Lower leg skin (tissue), 4 donors: ENCODE measurements around the gene REEP1. TPM values are rescaled to one million over a fixed set of nuclear protein-coding genes. Genes with fewer than 3 reads are reported as not detected.

Experiments
- DNase-seq, 2 donors: peaks; one replicate each; pipeline ENCODE4 v3.0.0-alpha.2; 2019; ENCODE audit warnings: low spot score in 2 of 2
- H3K4me3 ChIP-seq: fragments of 200-600 bp; sonication (generic); 2 replicates; pipeline ENCODE4 v1.5.1; 2017; ENCODE audit warnings: mild to moderate bottlenecking, low read depth; ENCODE audit not compliant: poor library complexity, severe bottlenecking
- POLR2A ChIP-seq, 2 donors: fragments of 450-650 bp; IDR thresholded peaks; one replicate each; pipeline ENCODE4 v1.6.1; 2016 to 2017; ENCODE audit warnings: antibody characterized with exemption in 2 of 2, mild to moderate bottlenecking in 1 of 2, moderate library complexity in 1 of 2
- WGBS, 2 donors: methylation state at CpG; one replicate each; pipeline ENCODE4 v1.1.5; 2018; 5-methylcytosine and 5-hydroxymethylcytosine counted together
- intact Hi-C: fragments of 100-400 bp; cut with DNase I; formaldehyde crosslinking; loops from one replicate; pipeline ENCODE4 v1.15.0; 2023; ENCODE audit warnings: low total_unique reads
- total RNA-seq, 4 donors: library from RNA; depleted of rRNA; stranded (reverse); fragments of >200 nt; gene quantifications; one replicate each; pipeline ENCODE4 v1.1.0, GENCODE V29; 2016
- TF ChIP-seq, protein P1 (sequence below), 3 donors: fragments of 450-650 bp; IDR thresholded peaks; one replicate each; pipeline ENCODE4 v1.5.1; 2016; ENCODE audit warnings: antibody characterized with exemption in 3 of 3, mild to moderate bottlenecking in 3 of 3, moderate library complexity in 2 of 3

The REEP1 gene
- total RNA-seq, 4 donors from 2014 or later: 0.04 to 4.3 (median 2.0) TPM

DNA sequence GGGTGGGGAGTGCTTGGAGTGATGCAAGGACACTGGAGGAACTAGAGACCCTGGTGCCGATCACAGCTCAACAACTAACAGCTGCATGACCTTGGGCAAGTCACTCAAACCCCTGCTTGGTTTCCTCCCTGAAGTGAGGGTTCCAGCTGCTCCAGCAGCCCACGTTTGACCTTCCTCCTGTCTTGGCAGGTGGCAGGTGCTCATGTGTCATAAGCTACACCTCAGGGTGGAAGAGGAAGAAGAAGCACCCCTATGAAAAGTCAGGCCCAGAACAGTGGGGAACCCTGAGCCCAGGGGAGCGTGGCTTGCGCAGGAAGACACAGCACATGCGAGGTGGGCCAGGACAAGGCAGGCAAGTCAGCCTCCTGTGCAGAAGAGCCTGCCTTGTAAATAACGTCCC lies 95.8 kb downstream of the REEP1 start:
- 80 to 83% methylated on average over 6 of the region's 6 CpGs for WGBS, 2 donors
- intact Hi-C loops: no loop called here
- no peak for DNase-seq
- H3K4me3 ChIP-seq: no peak overlapping the region
- TF ChIP-seq, protein P1, sequence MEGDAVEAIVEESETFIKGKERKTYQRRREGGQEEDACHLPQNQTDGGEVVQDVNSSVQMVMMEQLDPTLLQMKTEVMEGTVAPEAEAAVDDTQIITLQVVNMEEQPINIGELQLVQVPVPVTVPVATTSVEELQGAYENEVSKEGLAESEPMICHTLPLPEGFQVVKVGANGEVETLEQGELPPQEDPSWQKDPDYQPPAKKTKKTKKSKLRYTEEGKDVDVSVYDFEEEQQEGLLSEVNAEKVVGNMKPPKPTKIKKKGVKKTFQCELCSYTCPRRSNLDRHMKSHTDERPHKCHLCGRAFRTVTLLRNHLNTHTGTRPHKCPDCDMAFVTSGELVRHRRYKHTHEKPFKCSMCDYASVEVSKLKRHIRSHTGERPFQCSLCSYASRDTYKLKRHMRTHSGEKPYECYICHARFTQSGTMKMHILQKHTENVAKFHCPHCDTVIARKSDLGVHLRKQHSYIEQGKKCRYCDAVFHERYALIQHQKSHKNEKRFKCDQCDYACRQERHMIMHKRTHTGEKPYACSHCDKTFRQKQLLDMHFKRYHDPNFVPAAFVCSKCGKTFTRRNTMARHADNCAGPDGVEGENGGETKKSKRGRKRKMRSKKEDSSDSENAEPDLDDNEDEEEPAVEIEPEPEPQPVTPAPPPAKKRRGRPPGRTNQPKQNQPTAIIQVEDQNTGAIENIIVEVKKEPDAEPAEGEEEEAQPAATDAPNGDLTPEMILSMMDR (IDR thresholded peaks at IDR 0.05): no peak

DNA sequence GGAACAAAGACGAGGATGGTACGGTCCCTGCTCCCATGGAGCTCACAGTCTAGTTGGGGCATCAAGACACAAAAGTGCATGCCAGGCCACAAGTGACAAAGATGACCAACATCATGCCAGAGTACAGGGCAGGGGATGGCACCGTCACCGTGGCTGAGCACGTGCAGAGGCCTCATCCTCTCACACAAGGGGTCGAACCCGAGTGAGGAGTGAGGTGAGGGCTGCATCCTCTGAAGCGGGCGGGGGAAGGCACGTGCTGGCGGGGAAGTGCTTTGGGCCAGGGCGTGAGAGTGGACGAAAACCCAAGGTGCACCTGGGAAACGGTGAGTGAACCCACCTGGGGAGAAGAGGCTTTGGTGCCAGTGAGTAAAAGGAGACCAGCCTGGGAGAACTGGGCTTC lies 97.2 kb downstream of the REEP1 start:
- no peak for TF ChIP-seq POLR2A (IDR thresholded peaks at IDR 0.05)
- TF ChIP-seq, protein P1 (IDR thresholded peaks at IDR 0.05): no peak
- no peak for DNase-seq
- no peak overlapping the region for H3K4me3 ChIP-seq
- 92 to 93% methylated on average over 14 of the region's 14 CpGs for WGBS, 2 donors
- intact Hi-C loops: no loop called here

DNA sequence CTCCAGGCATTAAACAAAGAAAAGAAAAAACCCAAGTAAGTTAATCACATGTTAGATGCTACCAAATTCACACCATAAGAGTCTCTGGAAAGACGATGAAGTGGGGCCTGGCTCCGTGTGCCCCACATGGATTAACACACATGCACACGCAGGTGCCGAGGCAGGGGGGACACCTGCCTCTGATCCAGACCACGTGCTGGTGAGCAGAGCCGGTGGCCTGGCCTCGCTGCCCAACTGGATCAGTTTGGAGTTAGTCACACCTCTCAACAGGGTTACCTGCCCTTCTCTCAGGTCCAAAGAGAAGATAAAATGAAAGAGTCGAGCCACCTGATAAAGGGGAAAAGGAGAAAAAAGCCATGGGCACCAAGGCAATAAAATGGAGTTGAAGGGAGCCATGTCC lies 97.7 kb downstream of the REEP1 start:
- intact Hi-C loops: no loop called here
- no peak for TF ChIP-seq POLR2A (IDR thresholded peaks at IDR 0.05)
- TF ChIP-seq, protein P1 (IDR thresholded peaks at IDR 0.05): no peak
- WGBS, 2 donors: 90 to 94% methylated on average over 8 of the region's 8 CpGs
- no peak for DNase-seq
- H3K4me3 ChIP-seq: no peak overlapping the region

DNA sequence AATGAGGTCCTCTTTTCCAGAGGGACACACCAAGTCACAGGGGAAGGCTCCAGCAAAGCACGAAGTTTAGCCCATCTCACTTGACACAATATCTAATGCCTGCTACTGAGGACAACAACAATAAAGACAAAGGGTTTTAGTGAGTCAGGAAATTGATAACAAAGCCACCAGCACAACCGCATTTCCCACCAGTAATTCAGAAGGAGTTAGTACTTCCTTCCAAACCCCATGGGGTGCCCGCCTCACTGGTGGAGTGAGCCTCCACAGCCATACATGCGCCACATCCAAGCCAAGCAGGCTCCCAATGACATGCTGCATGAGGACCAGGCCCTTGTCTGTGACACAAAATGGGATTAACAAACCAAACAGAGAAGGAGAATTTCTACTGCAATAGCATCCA lies 98.1 kb downstream of the REEP1 start:
- TF ChIP-seq POLR2A (IDR thresholded peaks at IDR 0.05): no peak
- TF ChIP-seq, protein P1 (IDR thresholded peaks at IDR 0.05): no peak
- intact Hi-C loops: no loop called here
- WGBS, 2 donors: 85 to 88% methylated on average over 4 of the region's 4 CpGs
- H3K4me3 ChIP-seq: no peak overlapping the region
- no peak for DNase-seq

DNA sequence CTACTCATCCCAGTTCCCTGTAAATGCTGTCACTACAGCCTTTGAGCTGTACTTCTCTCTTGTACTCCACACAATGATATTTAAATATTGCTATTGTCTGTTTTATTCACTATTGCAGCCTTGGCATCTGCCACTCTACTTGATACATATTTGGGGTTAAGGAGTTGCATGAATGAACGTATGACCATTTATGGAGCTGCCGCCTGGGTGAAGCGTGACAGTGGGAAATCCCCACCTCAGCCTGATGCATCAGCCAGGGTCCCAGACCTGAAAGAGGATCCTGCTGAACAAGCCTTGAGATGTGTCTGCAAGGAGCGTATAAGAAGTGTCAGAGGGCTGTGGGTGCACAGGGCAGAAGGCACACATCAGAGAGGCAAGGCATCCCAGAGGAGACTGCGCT lies 99.1 kb downstream of the REEP1 start:
- WGBS, 2 donors: 72 to 84% methylated on average over 5 of the region's 5 CpGs
- intact Hi-C loops: no loop called here
- no peak for TF ChIP-seq POLR2A (IDR thresholded peaks at IDR 0.05)
- TF ChIP-seq, protein P1 (IDR thresholded peaks at IDR 0.05): no peak
- H3K4me3 ChIP-seq: no peak overlapping the region
- DNase-seq: no peak

DNA sequence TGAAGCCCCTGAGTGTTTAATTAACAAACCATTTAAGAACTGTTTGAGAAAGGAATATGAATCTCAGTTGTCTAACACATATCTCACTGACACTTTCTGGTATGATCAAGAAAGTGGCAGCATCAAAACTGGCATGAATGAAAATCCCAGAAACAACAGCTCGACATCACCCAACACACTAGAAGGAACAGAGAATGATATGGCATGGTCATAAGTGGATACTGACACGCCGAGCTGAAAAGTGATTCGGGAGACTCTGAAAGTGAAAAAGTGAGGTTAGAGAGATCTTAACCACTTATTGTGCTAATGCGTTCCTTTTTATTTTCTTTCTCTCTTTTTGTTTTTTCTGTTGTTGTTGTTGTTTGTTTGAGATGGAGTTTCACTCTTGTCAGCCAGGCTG lies 100.3 kb downstream of the REEP1 start:
- WGBS, 2 donors: 77 to 86% methylated on average over 5 of the region's 5 CpGs
- intact Hi-C loops: no loop called here
- no peak for DNase-seq
- TF ChIP-seq, protein P1 (IDR thresholded peaks at IDR 0.05): no peak
- no peak for TF ChIP-seq POLR2A (IDR thresholded peaks at IDR 0.05)
- H3K4me3 ChIP-seq: no peak overlapping the region
